Breast epithelium (tissue), 4 donors: Measurements from ENCODE around the gene DTNA. TPM values are rescaled to one million over a fixed set of nuclear protein-coding genes. Genes with fewer than 3 reads are reported as not detected.
A peak's percentile ranks its signal among the peaks of the same experiment; 100 is the strongest.

ENCODE experiments used
- DNase-seq, 2 donors: peaks; one replicate each; pipeline ENCODE4 v3.0.0-alpha.2; 2019; ENCODE audit warnings: low spot score in 2 of 2
- H3K27ac ChIP-seq, 2 donors: fragments of 200-600 bp; sonication (generic) in 1 of 2; one replicate each; pipeline ENCODE4 v1.5.1; 2016 to 2019; ENCODE audit warnings: mild to moderate bottlenecking in 1 of 2
- H3K27me3 ChIP-seq, 2 donors: fragments of 200-600 bp; sonication (generic) in 1 of 2; one replicate each; pipeline versions ENCODE4 v1.5.1 to v1.6.0; 2017 to 2019; ENCODE audit warnings: control low read depth in 1 of 2, mild to moderate bottlenecking in 1 of 2
- H3K36me3 ChIP-seq: fragments of 200-600 bp; one replicate; pipeline ENCODE4 v1.5.1; 2019
- H3K4me1 ChIP-seq, 2 donors: fragments of 200-600 bp; sonication (generic); one replicate each; pipeline ENCODE4 v1.5.1; 2016 to 2019; ENCODE audit warnings: control low read depth in 1 of 2
- H3K4me3 ChIP-seq, 3 donors: fragments of 200-600 bp; sonication (generic); 1 replicate in 2 of 3; 2 replicates in 1 of 3; pipeline ENCODE4 v1.5.1; 2016 to 2019; ENCODE audit warnings: mild to moderate bottlenecking in 3 of 3, moderate library complexity in 2 of 3
- H3K9me3 ChIP-seq, 2 donors: fragments of 200-600 bp; sonication (generic) in 1 of 2; one replicate each; pipeline ENCODE4 v1.5.1; 2016 to 2019; ENCODE audit warnings: control low read depth in 1 of 2
- CTCF ChIP-seq, 3 donors: fragments of 450-650 bp; IDR thresholded peaks; one replicate each; pipeline ENCODE4 v1.5.1; 2016 to 2017; ENCODE audit warnings: antibody characterized with exemption in 3 of 3, mild to moderate bottlenecking in 3 of 3, moderate library complexity in 3 of 3
- POLR2A ChIP-seq: fragments of 450-650 bp; IDR thresholded peaks from one replicate; pipeline ENCODE4 v1.6.1; 2016; ENCODE audit warnings: antibody characterized with exemption, mild to moderate bottlenecking, moderate library complexity
- POLR2AphosphoS5 ChIP-seq, 3 donors: sonication (generic); formaldehyde crosslinking; IDR thresholded peaks; one replicate each; pipeline ENCODE4 v1.6.1; 2017; ENCODE audit warnings: antibody characterized with exemption in 3 of 3
- intact Hi-C: fragments of 100-400 bp; cut with DNase I; formaldehyde crosslinking; loops from one replicate; pipeline ENCODE4 v1.15.1; 2023; ENCODE audit warnings: low total_unique reads
- total RNA-seq, 3 donors: library from RNA; depleted of rRNA; stranded (reverse); fragments of >200 nt; gene quantifications; one replicate each; pipeline ENCODE4 v1.1.0, GENCODE V29; 2016

Gene DTNA
- total RNA-seq, 3 donors from 2014 or later = 14.4 to 40.5 (median 17.9) TPM

GRCh38 chr18:34801774-34802173, 91.7 kb downstream of the DTNA start:
- no peak for DNase-seq
- intact Hi-C loops = no loop called here
- H3K4me3 ChIP-seq = no peak overlapping the region
- H3K27me3 ChIP-seq = no peaks in the 10 kb centered on the region
- no peaks in the 10 kb centered on the region for H3K36me3 ChIP-seq
- no peak overlapping the region for H3K27ac ChIP-seq
- no peaks in the 10 kb centered on the region for H3K9me3 ChIP-seq
- TF ChIP-seq CTCF (IDR thresholded peaks at IDR 0.05) (no peak), POLR2AphosphoS5 (IDR thresholded peaks at IDR 0.05) (no peak), POLR2A (no peak)
- H3K4me1 ChIP-seq = no peaks in the 10 kb centered on the region

GRCh38 chr18:34802959-34803358, 92.9 kb downstream of the DTNA start:
- intact Hi-C loops = no loop called here
- no peak for DNase-seq
- Histone ChIP-seq H3K9me3 (no peaks in the 10 kb centered on the region), H3K27me3 (no peaks in the 10 kb centered on the region), H3K4me3 (no peak overlapping the region), H3K27ac (no peak overlapping the region), H3K4me1 (no peaks in the 10 kb centered on the region), H3K36me3 (no peaks in the 10 kb centered on the region)
- TF ChIP-seq CTCF (IDR thresholded peaks at IDR 0.05) (no peak), POLR2A (no peak), POLR2AphosphoS5 (IDR thresholded peaks at IDR 0.05) (no peak)

- Histone ChIP-seq H3K27me3 (no peaks in the 10 kb centered on the region), H3K4me3 (no peak overlapping the region), H3K27ac (no peak overlapping the region), H3K9me3 (no peaks in the 10 kb centered on the region), H3K36me3 (no peaks in the 10 kb centered on the region), H3K4me1 (no peaks in the 10 kb centered on the region)
- TF ChIP-seq CTCF (IDR thresholded peaks at IDR 0.05) = no peak
- TF ChIP-seq POLR2A = no peak
- no peak for TF ChIP-seq POLR2AphosphoS5 (IDR thresholded peaks at IDR 0.05)
- no peak for DNase-seq
- intact Hi-C loops = no loop called here
These were observed 93.8 kb downstream of the DTNA start for GRCh38 chr18:34803877-34804400.

GRCh38 chr18:34805103-34805877, 95.2 kb downstream of the DTNA start:
- Histone ChIP-seq H3K27me3 (no peaks in the 10 kb centered on the region), H3K4me3 (no peak overlapping the region), H3K9me3 (no peaks in the 10 kb centered on the region), H3K4me1 (no peaks in the 10 kb centered on the region), H3K27ac (no peak overlapping the region), H3K36me3 (no peaks in the 10 kb centered on the region)
- TF ChIP-seq POLR2AphosphoS5 (IDR thresholded peaks at IDR 0.05) (no peak), CTCF (IDR thresholded peaks at IDR 0.05) (no peak), POLR2A (no peak)
- no peak for DNase-seq
- intact Hi-C loops = no loop called here

- Histone ChIP-seq H3K36me3 (no peaks in the 10 kb centered on the region), H3K4me3 (no peak overlapping the region), H3K4me1 (no peaks in the 10 kb centered on the region), H3K27ac (peak overlapping the region in 1 of 2 donors; percentile 81), H3K27me3 (no peaks in the 10 kb centered on the region), H3K9me3 (no peaks in the 10 kb centered on the region)
- no peak for DNase-seq
- intact Hi-C loops = no loop called here
- TF ChIP-seq CTCF (IDR thresholded peaks at IDR 0.05) = no peak
These were observed 95.8 kb downstream of the DTNA start for GRCh38 chr18:34805878-34806351.
